ENCODE data around the gene RAB1A. TPM values are rescaled to one million over a fixed set of nuclear protein-coding genes. Genes with fewer than 3 reads are reported as not detected.

RAB1A gene
- total and polyA plus RNA-seq, 2 experiments from 2014 or later = 94.8 to 172 TPM

DNA sequence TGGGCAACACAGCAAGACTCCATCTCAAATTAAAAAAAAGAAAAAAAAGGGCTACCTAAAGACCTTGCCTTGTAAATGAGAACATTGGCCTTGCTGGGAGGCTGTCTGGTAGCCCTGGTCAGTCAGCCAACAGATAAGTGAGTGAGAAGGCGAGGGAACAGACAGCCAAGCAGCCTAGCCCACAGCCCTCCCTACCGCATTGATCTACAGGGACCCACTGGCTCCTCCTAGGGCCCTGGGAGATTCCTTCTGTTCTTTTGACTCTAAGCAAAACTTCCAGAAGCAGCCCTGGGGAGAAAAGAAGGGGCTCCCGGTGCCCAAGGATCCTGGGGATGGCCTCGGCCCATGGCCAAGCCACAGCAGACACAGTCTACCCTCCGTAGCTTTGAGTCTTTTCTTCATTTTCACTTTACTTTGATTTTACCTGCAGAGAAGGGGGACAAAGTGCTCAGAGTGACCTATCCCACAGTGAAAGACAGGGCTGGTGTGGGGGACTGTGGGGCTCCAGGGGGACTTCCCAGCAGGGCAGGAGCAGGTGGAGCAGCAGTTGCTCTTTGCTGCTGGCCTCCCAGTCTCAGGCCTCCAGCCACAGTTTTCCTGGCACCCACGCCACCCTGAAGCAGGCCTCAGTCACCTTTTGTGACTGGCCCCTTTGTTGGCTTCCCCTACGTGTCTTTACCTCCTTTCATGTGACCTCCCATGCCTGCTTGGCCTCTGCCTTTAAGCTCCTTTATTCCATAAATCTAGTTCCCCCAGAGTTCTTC is 68.6 kb downstream of the RAB1A start:
- no peak for ATAC-seq
- no peaks in the 10 kb centered on the region for H3K9me3 Mint-ChIP-seq
- H3K27ac Mint-ChIP-seq = no peak overlapping the region

More for the DNA sequence above, 68.6 kb downstream of the RAB1A start:
- peaks cover 92% of the 10 kb centered on the region for H3K79me2 ChIP-seq (replicated peaks; ENCODE audit: insufficient read depth)
- peaks cover 8% of the 10 kb centered on the region; the same call in 1 of the 2 replicates for H3K4me1 ChIP-seq (ENCODE audit: insufficient read depth)
- H3K4me2 ChIP-seq = no peak overlapping the region
- peaks cover 38% of the 10 kb centered on the region for H4K20me1 ChIP-seq (replicated peaks; ENCODE audit: insufficient read depth)
- H3K4me3 ChIP-seq = no peak overlapping the region
- H3K27ac ChIP-seq (ENCODE audit: low read depth) = no peak overlapping the region
- H3K36me3 Mint-ChIP-seq (ENCODE audit: low read depth) = peaks cover 16% of the 10 kb centered on the region; the same call in 2 of the 3 replicates
- no peaks in the 10 kb centered on the region for H3K9me2 ChIP-seq (ENCODE audit: insufficient read depth)
- H3K4me1 Mint-ChIP-seq = peaks cover 37% of the 10 kb centered on the region
- no peaks in the 10 kb centered on the region for H3K27me3 ChIP-seq (ENCODE audit: insufficient read depth)
- H3K27me3 Mint-ChIP-seq (ENCODE audit: insufficient read depth, low read depth, poor library complexity) = peaks cover 13% of the 10 kb centered on the region
- no peak overlapping the region for H3K4me3 Mint-ChIP-seq
- DNase-seq (ENCODE audit: low spot score) = no peak
- H2AFZ ChIP-seq = no peak overlapping the region
- TF ChIP-seq JUNB (IDR thresholded peaks at IDR 0.05; ENCODE audit: unreplicated experiment) = no peak
- TF ChIP-seq POLR2AphosphoS5 (IDR thresholded peaks at IDR 0.05; ENCODE audit: low read depth) = no peak
- TF ChIP-seq, protein P1, sequence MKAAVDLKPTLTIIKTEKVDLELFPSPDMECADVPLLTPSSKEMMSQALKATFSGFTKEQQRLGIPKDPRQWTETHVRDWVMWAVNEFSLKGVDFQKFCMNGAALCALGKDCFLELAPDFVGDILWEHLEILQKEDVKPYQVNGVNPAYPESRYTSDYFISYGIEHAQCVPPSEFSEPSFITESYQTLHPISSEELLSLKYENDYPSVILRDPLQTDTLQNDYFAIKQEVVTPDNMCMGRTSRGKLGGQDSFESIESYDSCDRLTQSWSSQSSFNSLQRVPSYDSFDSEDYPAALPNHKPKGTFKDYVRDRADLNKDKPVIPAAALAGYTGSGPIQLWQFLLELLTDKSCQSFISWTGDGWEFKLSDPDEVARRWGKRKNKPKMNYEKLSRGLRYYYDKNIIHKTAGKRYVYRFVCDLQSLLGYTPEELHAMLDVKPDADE (IDR thresholded peaks at IDR 0.05) = no peak
- TF ChIP-seq NANOG (IDR thresholded peaks at IDR 0.05; ENCODE audit: borderline replicate concordance) = no peak
- TF ChIP-seq, protein P2, sequence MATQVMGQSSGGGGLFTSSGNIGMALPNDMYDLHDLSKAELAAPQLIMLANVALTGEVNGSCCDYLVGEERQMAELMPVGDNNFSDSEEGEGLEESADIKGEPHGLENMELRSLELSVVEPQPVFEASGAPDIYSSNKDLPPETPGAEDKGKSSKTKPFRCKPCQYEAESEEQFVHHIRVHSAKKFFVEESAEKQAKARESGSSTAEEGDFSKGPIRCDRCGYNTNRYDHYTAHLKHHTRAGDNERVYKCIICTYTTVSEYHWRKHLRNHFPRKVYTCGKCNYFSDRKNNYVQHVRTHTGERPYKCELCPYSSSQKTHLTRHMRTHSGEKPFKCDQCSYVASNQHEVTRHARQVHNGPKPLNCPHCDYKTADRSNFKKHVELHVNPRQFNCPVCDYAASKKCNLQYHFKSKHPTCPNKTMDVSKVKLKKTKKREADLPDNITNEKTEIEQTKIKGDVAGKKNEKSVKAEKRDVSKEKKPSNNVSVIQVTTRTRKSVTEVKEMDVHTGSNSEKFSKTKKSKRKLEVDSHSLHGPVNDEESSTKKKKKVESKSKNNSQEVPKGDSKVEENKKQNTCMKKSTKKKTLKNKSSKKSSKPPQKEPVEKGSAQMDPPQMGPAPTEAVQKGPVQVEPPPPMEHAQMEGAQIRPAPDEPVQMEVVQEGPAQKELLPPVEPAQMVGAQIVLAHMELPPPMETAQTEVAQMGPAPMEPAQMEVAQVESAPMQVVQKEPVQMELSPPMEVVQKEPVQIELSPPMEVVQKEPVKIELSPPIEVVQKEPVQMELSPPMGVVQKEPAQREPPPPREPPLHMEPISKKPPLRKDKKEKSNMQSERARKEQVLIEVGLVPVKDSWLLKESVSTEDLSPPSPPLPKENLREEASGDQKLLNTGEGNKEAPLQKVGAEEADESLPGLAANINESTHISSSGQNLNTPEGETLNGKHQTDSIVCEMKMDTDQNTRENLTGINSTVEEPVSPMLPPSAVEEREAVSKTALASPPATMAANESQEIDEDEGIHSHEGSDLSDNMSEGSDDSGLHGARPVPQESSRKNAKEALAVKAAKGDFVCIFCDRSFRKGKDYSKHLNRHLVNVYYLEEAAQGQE (IDR thresholded peaks at IDR 0.05; ENCODE audit: unreplicated experiment) = no peak
- TF ChIP-seq CREB1 (CRISPR knock-in tag; IDR thresholded peaks at IDR 0.05; ENCODE audit: low read depth) = no peak
- TF ChIP-seq, protein P3, sequence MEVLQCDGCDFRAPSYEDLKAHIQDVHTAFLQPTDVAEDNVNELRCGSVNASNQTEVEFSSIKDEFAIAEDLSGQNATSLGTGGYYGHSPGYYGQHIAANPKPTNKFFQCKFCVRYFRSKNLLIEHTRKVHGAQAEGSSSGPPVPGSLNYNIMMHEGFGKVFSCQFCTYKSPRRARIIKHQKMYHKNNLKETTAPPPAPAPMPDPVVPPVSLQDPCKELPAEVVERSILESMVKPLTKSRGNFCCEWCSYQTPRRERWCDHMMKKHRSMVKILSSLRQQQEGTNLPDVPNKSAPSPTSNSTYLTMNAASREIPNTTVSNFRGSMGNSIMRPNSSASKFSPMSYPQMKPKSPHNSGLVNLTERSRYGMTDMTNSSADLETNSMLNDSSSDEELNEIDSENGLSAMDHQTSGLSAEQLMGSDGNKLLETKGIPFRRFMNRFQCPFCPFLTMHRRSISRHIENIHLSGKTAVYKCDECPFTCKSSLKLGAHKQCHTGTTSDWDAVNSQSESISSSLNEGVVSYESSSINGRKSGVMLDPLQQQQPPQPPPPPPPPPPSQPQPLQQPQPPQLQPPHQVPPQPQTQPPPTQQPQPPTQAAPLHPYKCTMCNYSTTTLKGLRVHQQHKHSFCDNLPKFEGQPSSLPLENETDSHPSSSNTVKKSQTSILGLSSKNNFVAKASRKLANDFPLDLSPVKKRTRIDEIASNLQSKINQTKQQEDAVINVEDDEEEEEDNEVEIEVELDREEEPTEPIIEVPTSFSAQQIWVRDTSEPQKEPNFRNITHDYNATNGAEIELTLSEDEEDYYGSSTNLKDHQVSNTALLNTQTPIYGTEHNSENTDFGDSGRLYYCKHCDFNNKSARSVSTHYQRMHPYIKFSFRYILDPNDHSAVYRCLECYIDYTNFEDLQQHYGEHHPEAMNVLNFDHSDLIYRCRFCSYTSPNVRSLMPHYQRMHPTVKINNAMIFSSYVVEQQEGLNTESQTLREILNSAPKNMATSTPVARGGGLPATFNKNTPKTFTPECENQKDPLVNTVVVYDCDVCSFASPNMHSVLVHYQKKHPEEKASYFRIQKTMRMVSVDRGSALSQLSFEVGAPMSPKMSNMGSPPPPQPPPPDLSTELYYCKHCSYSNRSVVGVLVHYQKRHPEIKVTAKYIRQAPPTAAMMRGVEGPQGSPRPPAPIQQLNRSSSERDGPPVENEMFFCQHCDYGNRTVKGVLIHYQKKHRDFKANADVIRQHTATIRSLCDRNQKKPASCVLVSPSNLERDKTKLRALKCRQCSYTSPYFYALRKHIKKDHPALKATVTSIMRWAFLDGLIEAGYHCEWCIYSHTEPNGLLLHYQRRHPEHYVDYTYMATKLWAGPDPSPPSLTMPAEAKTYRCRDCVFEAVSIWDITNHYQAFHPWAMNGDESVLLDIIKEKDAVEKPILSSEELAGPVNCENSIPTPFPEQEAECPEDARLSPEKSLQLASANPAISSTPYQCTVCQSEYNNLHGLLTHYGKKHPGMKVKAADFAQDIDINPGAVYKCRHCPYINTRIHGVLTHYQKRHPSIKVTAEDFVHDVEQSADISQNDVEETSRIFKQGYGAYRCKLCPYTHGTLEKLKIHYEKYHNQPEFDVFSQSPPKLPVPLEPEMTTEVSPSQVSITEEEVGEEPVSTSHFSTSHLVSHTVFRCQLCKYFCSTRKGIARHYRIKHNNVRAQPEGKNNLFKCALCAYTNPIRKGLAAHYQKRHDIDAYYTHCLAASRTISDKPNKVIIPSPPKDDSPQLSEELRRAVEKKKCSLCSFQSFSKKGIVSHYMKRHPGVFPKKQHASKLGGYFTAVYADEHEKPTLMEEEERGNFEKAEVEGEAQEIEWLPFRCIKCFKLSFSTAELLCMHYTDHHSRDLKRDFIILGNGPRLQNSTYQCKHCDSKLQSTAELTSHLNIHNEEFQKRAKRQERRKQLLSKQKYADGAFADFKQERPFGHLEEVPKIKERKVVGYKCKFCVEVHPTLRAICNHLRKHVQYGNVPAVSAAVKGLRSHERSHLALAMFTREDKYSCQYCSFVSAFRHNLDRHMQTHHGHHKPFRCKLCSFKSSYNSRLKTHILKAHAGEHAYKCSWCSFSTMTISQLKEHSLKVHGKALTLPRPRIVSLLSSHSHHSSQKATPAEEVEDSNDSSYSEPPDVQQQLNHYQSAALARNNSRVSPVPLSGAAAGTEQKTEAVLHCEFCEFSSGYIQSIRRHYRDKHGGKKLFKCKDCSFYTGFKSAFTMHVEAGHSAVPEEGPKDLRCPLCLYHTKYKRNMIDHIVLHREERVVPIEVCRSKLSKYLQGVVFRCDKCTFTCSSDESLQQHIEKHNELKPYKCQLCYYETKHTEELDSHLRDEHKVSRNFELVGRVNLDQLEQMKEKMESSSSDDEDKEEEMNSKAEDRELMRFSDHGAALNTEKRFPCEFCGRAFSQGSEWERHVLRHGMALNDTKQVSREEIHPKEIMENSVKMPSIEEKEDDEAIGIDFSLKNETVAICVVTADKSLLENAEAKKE (CRISPR knock-in tag; IDR thresholded peaks at IDR 0.05) = no peak
- TF ChIP-seq EZH2phosphoT487 (IDR thresholded peaks at IDR 0.05; ENCODE audit: unreplicated experiment) = no peak
- TF ChIP-seq ZNF114 (CRISPR knock-in tag; IDR thresholded peaks at IDR 0.05) = no peak
- no peaks in the 10 kb centered on the region for H3F3A ChIP-seq (replicated peaks; ENCODE audit: low read depth)
- no peaks in the 10 kb centered on the region for H3K36me3 ChIP-seq (ENCODE audit: insufficient read depth)

All from GM23338 (cell line).